ENCODE data around the gene EFCAB9.

Gene EFCAB9

GRCh38 chr5:172166030-172166826 lies 27.7 kb upstream of the EFCAB9 start:
- DNase-seq (ENCODE audit: low read depth in 3 of 3): no peak

GRCh38 chr5:172167895-172168294 lies 26.1 kb upstream of the EFCAB9 start:
- no peak for DNase-seq (ENCODE audit: low read depth in 3 of 3)

GRCh38 chr5:172168311-172168710 lies 25.7 kb upstream of the EFCAB9 start:
- no peak for DNase-seq (ENCODE audit: low read depth in 3 of 3)

- no peak for DNase-seq (ENCODE audit: low read depth in 3 of 3)
Measured at GRCh38 chr5:172169216-172169615, 24.8 kb upstream of the EFCAB9 start.

GRCh38 chr5:172170251-172170701 lies 23.7 kb upstream of the EFCAB9 start:
- no peak for DNase-seq (ENCODE audit: low read depth in 3 of 3)

GRCh38 chr5:172171118-172171517 lies 22.9 kb upstream of the EFCAB9 start:
- no peak for DNase-seq (ENCODE audit: low read depth in 3 of 3)

- DNase-seq (ENCODE audit: low read depth in 3 of 3): no peak
Measured at GRCh38 chr5:172172912-172173563, 20.9 kb upstream of the EFCAB9 start.

GRCh38 chr5:172173564-172174153 lies 20.3 kb upstream of the EFCAB9 start:
- DNase-seq (ENCODE audit: low read depth in 3 of 3): peak in 2 of 3 experiments; percentile 66 to 84

GRCh38 chr5:172175263-172175719 lies 18.7 kb upstream of the EFCAB9 start:
- peak; percentile 79 to 92 (median 85) for DNase-seq (ENCODE audit: low read depth in 3 of 3)

GRCh38 chr5:172177176-172177575 lies 16.8 kb upstream of the EFCAB9 start:
- no peak for DNase-seq (ENCODE audit: low read depth in 3 of 3)

- no peak for DNase-seq (ENCODE audit: low read depth in 3 of 3)
Measured at GRCh38 chr5:172178301-172178987, 15.5 kb upstream of the EFCAB9 start.

- peak in 1 of 3 experiments; percentile 44 for DNase-seq (ENCODE audit: low read depth in 3 of 3)
Measured at GRCh38 chr5:172178991-172179989, 14.7 kb upstream of the EFCAB9 start.

GRCh38 chr5:172180936-172181335 lies 13.0 kb upstream of the EFCAB9 start:
- DNase-seq (ENCODE audit: low read depth in 3 of 3): no peak

GRCh38 chr5:172182291-172182690 lies 11.7 kb upstream of the EFCAB9 start:
- DNase-seq (ENCODE audit: low read depth in 3 of 3): no peak

- no peak for DNase-seq (ENCODE audit: low read depth in 3 of 3)
Measured at GRCh38 chr5:172183881-172184280, 10.1 kb upstream of the EFCAB9 start.

GRCh38 chr5:172185096-172185461 lies 8.9 kb upstream of the EFCAB9 start:
- DNase-seq (ENCODE audit: low read depth in 3 of 3): no peak

- no peak for DNase-seq (ENCODE audit: low read depth in 3 of 3)
Measured at GRCh38 chr5:172186114-172186695, 7.8 kb upstream of the EFCAB9 start.

- peak in 2 of 3 experiments; percentile 61 to 70 for DNase-seq (ENCODE audit: low read depth in 3 of 3)
Measured at GRCh38 chr5:172187118-172188032, 6.6 kb upstream of the EFCAB9 start.

All from stimulated activated CD4-positive, alpha-beta T cell treated with anti-CD3 and anti-CD28 coated beads, TNF-alpha, amount 100 ng/mL, for 24 hours (primary cell).